ENCODE results near the gene ACAA1. TPM values are rescaled to one million over a fixed set of nuclear protein-coding genes. Genes with fewer than 3 reads are reported as not detected.

ACAA1 gene
- total and polyA plus RNA-seq, 9 donors, result 27.1 to 50.4 (median 42.7) TPM

DNA sequence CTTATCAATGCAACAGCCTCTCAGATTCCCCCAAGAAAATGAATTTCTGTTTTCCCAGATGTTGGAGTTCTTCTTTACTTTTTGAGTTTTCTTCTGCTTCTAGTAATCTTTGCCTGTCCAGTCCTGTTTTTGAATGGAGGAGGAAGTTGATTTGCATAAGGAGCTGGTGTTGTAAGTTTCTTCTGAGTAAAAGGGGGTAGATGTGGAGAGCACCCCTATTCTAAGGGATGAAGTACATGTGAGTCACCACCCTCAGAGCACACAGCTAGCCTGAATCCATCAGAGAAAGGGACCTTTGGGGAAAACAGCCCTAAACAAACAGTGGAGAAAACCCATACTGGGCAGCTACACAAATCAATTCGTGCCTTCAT lies 34.5 kb downstream of the ACAA1 start:
- TF ChIP-seq POLR2A (IDR thresholded peaks at IDR 0.05) (no peak), EP300 (IDR thresholded peaks at IDR 0.05) (no peak)
- TF ChIP-seq, protein P1, sequence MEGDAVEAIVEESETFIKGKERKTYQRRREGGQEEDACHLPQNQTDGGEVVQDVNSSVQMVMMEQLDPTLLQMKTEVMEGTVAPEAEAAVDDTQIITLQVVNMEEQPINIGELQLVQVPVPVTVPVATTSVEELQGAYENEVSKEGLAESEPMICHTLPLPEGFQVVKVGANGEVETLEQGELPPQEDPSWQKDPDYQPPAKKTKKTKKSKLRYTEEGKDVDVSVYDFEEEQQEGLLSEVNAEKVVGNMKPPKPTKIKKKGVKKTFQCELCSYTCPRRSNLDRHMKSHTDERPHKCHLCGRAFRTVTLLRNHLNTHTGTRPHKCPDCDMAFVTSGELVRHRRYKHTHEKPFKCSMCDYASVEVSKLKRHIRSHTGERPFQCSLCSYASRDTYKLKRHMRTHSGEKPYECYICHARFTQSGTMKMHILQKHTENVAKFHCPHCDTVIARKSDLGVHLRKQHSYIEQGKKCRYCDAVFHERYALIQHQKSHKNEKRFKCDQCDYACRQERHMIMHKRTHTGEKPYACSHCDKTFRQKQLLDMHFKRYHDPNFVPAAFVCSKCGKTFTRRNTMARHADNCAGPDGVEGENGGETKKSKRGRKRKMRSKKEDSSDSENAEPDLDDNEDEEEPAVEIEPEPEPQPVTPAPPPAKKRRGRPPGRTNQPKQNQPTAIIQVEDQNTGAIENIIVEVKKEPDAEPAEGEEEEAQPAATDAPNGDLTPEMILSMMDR (IDR thresholded peaks at IDR 0.05), result no peak
- no peaks in the 10 kb centered on the region for H3K4me1 ChIP-seq (ENCODE audit: insufficient read depth)
- no peak for DNase-seq
- intact Hi-C loops (cut with DNase I), result no loop called here
- no peaks in the 10 kb centered on the region for H3K9me3 ChIP-seq
- no peaks in the 10 kb centered on the region for H3K27me3 ChIP-seq
- no peak overlapping the region for H3K4me3 ChIP-seq
- no peaks in the 10 kb centered on the region for H3K36me3 ChIP-seq
- no peak overlapping the region for H3K27ac ChIP-seq
- WGBS, 3 donors, result 60 to 74% (median 69%) methylated on average over 1 of the region's 1 CpG

GRCh38 chr3:38101811-38102443 lies 35.0 kb downstream of the ACAA1 start:
- Histone ChIP-seq H3K4me1 (ENCODE audit: insufficient read depth) (no peaks in the 10 kb centered on the region), H3K36me3 (no peaks in the 10 kb centered on the region), H3K27me3 (no peaks in the 10 kb centered on the region), H3K27ac (no peak overlapping the region), H3K9me3 (no peaks in the 10 kb centered on the region), H3K4me3 (no peak overlapping the region)
- TF ChIP-seq, protein P1 (IDR thresholded peaks at IDR 0.05), result no peak
- TF ChIP-seq POLR2A (IDR thresholded peaks at IDR 0.05) (no peak), EP300 (IDR thresholded peaks at IDR 0.05) (no peak)
- WGBS, 3 donors, result 84 to 88% (median 88%) methylated on average over 6 of the region's 6 CpGs
- intact Hi-C loops (cut with DNase I), result no loop called here
- DNase-seq, result no peak

DNA sequence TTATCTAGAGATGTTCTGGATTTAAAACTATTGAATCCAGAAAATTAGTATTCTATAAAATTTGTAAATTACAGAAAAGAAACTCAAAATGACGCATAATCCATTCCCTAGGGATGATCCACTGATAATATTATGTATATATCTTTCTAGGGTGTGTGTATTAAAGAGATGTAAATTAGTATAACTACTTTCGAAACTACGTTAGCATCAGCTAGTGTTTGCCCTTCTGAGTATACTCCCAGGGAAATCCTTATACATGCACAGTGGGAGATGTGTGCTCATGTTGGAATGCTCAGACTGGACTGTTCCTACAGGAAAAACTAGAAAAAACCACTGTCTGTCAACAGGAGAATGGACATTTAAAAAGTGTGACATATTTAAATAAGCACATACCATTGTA lies 36.4 kb downstream of the ACAA1 start:
- intact Hi-C loops (cut with DNase I), result no loop called here
- Histone ChIP-seq H3K27ac (no peak overlapping the region), H3K27me3 (no peaks in the 10 kb centered on the region), H3K36me3 (no peaks in the 10 kb centered on the region), H3K4me3 (no peak overlapping the region), H3K4me1 (ENCODE audit: insufficient read depth) (no peaks in the 10 kb centered on the region), H3K9me3 (no peaks in the 10 kb centered on the region)
- no peak for TF ChIP-seq EP300 (IDR thresholded peaks at IDR 0.05)
- TF ChIP-seq POLR2A (IDR thresholded peaks at IDR 0.05), result no peak
- TF ChIP-seq, protein P1 (IDR thresholded peaks at IDR 0.05), result no peak
- DNase-seq, result no peak
- WGBS, 3 donors, result 83 to 91% (median 88%) methylated on average over 3 of the region's 3 CpGs

DNA sequence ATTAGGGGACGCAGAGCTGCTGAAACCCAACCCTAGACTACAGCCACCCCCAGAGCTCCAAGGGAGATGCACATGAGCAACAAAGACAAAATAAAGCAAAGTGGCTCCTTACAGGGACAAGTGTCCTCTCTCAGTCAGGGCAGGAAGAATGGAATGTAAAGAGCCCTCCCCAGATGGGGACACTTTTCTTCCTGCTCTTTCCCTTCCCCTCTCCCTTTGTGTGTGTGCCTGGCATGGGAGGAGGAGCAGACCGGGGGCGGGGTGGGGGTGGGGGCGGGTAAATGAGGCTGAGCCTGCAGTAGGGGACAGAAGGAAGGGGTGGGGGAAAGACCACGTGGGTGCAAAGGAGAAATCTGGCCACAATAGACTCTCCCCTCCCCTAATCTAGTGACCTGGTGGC lies 37.4 kb downstream of the ACAA1 start:
- Histone ChIP-seq H3K4me3 (no peak overlapping the region), H3K27ac (no peak overlapping the region), H3K27me3 (no peaks in the 10 kb centered on the region), H3K4me1 (ENCODE audit: insufficient read depth) (no peaks in the 10 kb centered on the region), H3K36me3 (no peaks in the 10 kb centered on the region), H3K9me3 (no peaks in the 10 kb centered on the region)
- WGBS, 3 donors, result 15 to 26% (median 16%) methylated on average over 5 of the region's 5 CpGs
- TF ChIP-seq POLR2A (IDR thresholded peaks at IDR 0.05) (no peak), EP300 (IDR thresholded peaks at IDR 0.05) (no peak)
- intact Hi-C loops (cut with DNase I), result no loop called here
- DNase-seq, result no peak

DNA sequence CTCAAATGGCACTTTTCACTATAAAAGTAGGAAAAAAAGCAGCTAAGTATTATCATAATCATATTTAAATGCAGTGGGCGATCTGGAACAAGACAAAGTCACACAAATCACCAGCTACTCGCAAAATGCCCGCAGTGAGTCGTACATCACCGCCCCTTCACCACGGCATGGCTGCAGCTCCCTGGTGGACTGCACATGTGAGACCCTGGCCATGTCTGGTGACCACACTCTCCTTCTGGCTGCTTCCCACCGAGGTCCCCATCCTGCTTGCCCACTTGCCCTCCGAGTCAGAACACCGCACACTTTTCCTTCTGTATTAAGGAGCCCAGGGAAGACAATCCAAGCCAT lies 38.6 kb downstream of the ACAA1 start:
- Histone ChIP-seq H3K4me3 (no peak overlapping the region), H3K27me3 (no peaks in the 10 kb centered on the region), H3K9me3 (no peaks in the 10 kb centered on the region), H3K36me3 (no peaks in the 10 kb centered on the region), H3K27ac (no peak overlapping the region), H3K4me1 (ENCODE audit: insufficient read depth) (no peaks in the 10 kb centered on the region)
- TF ChIP-seq POLR2A (IDR thresholded peaks at IDR 0.05), result no peak
- TF ChIP-seq, protein P1 (IDR thresholded peaks at IDR 0.05), result no peak
- TF ChIP-seq EP300 (IDR thresholded peaks at IDR 0.05), result no peak
- 89 to 91% (median 89%) methylated on average over 9 of the region's 9 CpGs for WGBS, 3 donors
- DNase-seq, result no peak
- intact Hi-C loops (cut with DNase I), result no loop called here

All from ovary (tissue), 9 donors.